GM06990 (cell line): ENCODE data around the gene CCNA2.

ENCODE experiments used
- DNase-seq: peaks from one replicate; pipeline ENCODE4 v3.0.0-alpha.2; 2011; ENCODE audit not compliant: insufficient read length; ENCODE audit errors: extremely low read depth
- H3K27me3 ChIP-seq: replicated peaks from 2 replicates; pipeline ENCODE4 v1.6.0; 2011; ENCODE audit warnings: low read length; ENCODE audit not compliant: control insufficient read depth, insufficient read depth
- H3K36me3 ChIP-seq: 2 replicates; pipeline ENCODE4 v1.5.1; 2011; ENCODE audit warnings: low read length; ENCODE audit not compliant: control insufficient read depth, insufficient read depth
- H3K4me3 ChIP-seq: replicated peaks from 2 replicates; pipeline ENCODE4 v1.5.1; 2011; ENCODE audit warnings: low read depth, mild to moderate bottlenecking, control low read depth, low read length
- CTCF ChIP-seq: IDR thresholded peaks from 2 replicates; pipeline ENCODE4 v1.5.1; 2011; ENCODE audit warnings: low read length, control low read depth, mild to moderate bottlenecking, inconsistent platforms; ENCODE audit not compliant: insufficient read depth, poor library complexity, severe bottlenecking

CCNA2 gene

DNA sequence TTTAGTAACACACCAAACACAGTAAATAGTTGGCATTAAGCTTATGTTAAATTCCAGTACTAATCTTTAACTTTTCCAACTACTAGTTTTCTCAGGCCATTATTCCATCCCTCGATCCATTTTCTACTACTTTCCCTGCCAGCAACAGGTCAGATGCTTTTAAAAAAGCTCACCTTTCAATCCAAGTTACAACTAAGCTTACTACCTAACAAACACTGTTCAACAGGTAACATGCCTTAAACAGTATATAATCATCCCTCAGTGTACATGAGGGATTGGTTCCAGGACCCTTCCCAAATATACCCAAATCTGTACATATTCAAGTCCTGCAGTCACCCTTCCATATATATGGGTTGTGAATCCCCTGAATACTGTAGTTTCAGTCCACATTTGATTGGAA, 5.5 kb downstream of the CCNA2 start:
- no peak overlapping the region for H3K4me3 ChIP-seq
- no peak for DNase-seq
- TF ChIP-seq CTCF = no peak
- no peaks in the 10 kb centered on the region for H3K27me3 ChIP-seq
- H3K36me3 ChIP-seq = peaks cover 3% of the 10 kb centered on the region

- H3K36me3 ChIP-seq = peaks cover 3% of the 10 kb centered on the region
- no peak for TF ChIP-seq CTCF
- H3K27me3 ChIP-seq = no peaks in the 10 kb centered on the region
- no peak for DNase-seq
- no peak overlapping the region for H3K4me3 ChIP-seq
These were observed 6.0 kb downstream of the CCNA2 start for GRCh38 chr4:121817701-121818100.

DNA sequence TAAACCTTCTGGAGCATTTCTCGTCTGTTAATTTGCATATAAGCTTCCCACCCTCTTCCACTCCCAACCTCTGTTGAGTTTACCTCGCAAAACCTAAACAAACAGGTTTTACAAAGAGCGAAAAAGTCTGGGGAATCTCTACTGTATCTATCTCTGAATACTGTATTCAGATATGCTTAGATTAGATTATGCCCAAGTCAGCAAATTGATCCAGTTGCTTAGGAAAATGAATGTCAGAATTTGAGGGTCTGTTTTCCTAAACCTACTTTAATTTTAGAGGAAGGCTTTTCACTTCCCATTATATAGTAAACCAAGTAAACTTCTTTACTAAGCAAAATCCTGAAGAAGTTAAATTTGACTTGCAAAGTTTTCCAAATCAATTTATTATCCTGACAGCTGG, 6.7 kb downstream of the CCNA2 start:
- Histone ChIP-seq H3K36me3 (peaks cover 3% of the 10 kb centered on the region), H3K27me3 (no peaks in the 10 kb centered on the region), H3K4me3 (no peak overlapping the region)
- DNase-seq = no peak
- no peak for TF ChIP-seq CTCF

GRCh38 chr4:121814756-121815155, 8.9 kb downstream of the CCNA2 start:
- no peak for DNase-seq
- no peak for TF ChIP-seq CTCF
- Histone ChIP-seq H3K36me3 (peaks cover 3% of the 10 kb centered on the region), H3K27me3 (no peaks in the 10 kb centered on the region), H3K4me3 (no peak overlapping the region)

DNA sequence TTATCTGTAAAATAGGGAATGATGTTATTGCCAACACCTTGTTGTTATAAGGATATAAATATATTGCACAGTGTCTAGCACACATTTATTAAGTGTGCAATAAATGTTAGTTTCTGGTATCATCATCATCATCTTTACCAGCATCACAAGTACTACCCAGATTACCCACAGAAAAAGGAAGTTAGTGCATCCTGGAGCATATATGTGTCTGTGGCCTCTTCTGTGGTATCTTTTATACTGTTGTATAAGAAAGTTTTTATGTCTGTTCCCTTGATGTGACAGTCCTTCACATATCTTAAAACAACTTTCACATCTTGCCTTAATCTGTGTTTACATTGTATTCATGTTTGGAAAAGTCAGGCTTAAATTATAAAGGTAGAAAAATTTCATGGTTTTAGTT, 12.6 kb downstream of the CCNA2 start:
- Histone ChIP-seq H3K27me3 (no peaks in the 10 kb centered on the region), H3K36me3 (peaks cover 5% of the 10 kb centered on the region), H3K4me3 (no peak overlapping the region)
- TF ChIP-seq CTCF = no peak
- DNase-seq = no peak

DNA sequence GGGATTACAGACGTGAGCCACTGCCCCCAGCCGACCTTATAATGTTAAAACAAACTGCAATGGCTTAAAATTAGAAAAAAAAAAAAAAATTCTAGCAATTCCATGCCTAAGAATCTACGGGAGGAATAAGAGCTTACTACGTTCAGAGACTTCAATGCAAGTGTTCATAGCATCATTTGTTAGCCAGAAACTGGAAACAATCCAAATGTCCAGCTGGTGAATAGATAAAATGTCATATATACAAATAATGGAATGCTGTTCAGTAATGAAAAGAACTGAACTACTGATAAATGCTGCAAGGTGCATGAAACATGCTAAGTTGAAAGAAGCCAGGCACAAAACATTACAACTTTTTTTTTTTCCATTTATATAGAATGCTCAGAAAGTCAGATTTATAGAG, 17.3 kb downstream of the CCNA2 start:
- Histone ChIP-seq H3K4me3 (no peak overlapping the region), H3K36me3 (peaks cover 6% of the 10 kb centered on the region), H3K27me3 (no peaks in the 10 kb centered on the region)
- DNase-seq = no peak
- no peak for TF ChIP-seq CTCF
